Thoracic aorta (tissue), 2 donors: ENCODE measurements around the gene TOMM5. TPM values are rescaled to one million over a fixed set of nuclear protein-coding genes. Genes with fewer than 3 reads are reported as not detected.

Experiments
- ATAC-seq: fragments of 150-250 bp; one replicate; pipeline ENCODE4 v1.8.0; 2017; ENCODE audit warnings: low read depth; ENCODE audit not compliant: insufficient number of reproducible peaks, low FRiP score
- DNase-seq: peaks from one replicate; pipeline ENCODE4 v3.0.0-alpha.2; 2020; ENCODE audit warnings: low spot score
- H3K27ac ChIP-seq, 2 donors: fragments of 200-600 bp; sonication (generic); 1 replicate in 1 of 2; 2 replicates in 1 of 2; pipeline ENCODE4 v1.5.1; 2016; ENCODE audit warnings: mild to moderate bottlenecking in 2 of 2, moderate library complexity in 2 of 2
- H3K27me3 ChIP-seq: fragments of 200-600 bp; sonication (generic); replicated peaks from 2 replicates; pipeline ENCODE4 v1.6.0; 2016; ENCODE audit warnings: mild to moderate bottlenecking; ENCODE audit not compliant: insufficient read depth
- H3K36me3 ChIP-seq: fragments of 200-600 bp; sonication (generic); one replicate; pipeline ENCODE4 v1.5.1; 2016
- H3K4me1 ChIP-seq, 2 donors: fragments of 200-600 bp; sonication (generic); 1 replicate in 1 of 2; 2 replicates in 1 of 2; pipeline versions ENCODE4 v1.5.1 to v1.6.0; 2016; ENCODE audit warnings: low read depth in 2 of 2, mild to moderate bottlenecking in 1 of 2; ENCODE audit not compliant: control insufficient read depth in 1 of 2
- H3K4me3 ChIP-seq: fragments of 200-600 bp; sonication (generic); 2 replicates; pipeline ENCODE4 v1.5.1; 2016; ENCODE audit warnings: mild to moderate bottlenecking
- H3K9me3 ChIP-seq: fragments of 200-600 bp; sonication (generic); 2 replicates; pipeline ENCODE4 v1.5.1; 2016
- total RNA-seq, 2 donors: library from RNA; depleted of rRNA; stranded (reverse); fragments of >200 nt; gene quantifications; one replicate each; pipeline versions ENCODE4 v1.1.0 to v1.2.3, GENCODE V29; 2016
- TF ChIP-seq, protein P1 (sequence below): fragments of 200-600 bp; sonication (generic); IDR thresholded peaks from one replicate; pipeline ENCODE4 v1.5.1; 2019; ENCODE audit warnings: antibody characterized with exemption

TOMM5 gene
- total RNA-seq, 2 donors from 2014 or later, result 48.3 to 78.7 TPM

DNA sequence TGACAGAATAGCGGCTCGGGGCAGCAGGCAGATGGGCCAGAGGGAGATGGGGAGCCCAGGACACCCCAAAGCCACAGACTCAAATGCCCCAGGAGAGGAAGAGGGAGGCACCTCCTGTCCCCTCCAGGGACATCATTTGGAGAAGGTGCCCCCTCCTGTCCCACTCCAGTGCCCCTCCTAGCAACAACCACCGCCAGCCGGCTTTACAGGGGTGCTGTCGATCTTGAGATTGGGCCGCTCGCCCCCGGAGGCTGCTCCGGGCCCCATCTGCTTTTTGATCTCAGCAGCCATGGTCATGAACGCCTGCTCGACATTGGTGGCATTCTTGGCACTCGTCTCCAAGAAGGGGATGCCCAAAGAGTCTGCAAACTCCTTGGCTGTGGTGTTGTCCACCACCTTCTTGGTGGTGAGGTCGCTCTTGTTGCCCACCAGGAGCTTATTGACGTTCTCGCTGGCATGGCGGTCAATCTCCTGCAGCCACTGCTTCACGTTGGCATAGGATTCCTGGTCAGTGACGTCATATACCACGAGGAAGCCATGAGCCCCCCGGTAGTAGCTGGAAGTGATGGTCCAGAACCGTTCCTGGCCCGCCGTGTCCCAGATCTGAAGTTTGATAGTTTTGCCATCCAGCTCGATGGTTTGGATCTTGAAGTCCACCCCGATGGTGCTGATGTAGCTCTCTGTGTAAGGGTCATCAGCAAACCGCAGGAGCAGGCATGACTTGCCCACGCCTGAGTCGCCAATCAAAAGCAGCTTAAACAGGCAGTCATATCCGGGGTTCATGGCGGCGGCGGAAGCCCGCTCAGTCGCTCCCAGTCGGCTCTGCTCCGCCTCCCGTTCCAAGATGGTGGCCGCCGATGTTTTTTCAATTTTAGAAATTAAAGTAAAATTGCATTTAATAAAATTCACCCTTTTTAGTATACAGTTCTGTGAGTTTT lies 44.4 kb upstream of the TOMM5 start:
- H3K4me1 ChIP-seq, result no peaks in the 10 kb centered on the region
- H3K9me3 ChIP-seq, result no peaks in the 10 kb centered on the region
- TF ChIP-seq, protein P1, sequence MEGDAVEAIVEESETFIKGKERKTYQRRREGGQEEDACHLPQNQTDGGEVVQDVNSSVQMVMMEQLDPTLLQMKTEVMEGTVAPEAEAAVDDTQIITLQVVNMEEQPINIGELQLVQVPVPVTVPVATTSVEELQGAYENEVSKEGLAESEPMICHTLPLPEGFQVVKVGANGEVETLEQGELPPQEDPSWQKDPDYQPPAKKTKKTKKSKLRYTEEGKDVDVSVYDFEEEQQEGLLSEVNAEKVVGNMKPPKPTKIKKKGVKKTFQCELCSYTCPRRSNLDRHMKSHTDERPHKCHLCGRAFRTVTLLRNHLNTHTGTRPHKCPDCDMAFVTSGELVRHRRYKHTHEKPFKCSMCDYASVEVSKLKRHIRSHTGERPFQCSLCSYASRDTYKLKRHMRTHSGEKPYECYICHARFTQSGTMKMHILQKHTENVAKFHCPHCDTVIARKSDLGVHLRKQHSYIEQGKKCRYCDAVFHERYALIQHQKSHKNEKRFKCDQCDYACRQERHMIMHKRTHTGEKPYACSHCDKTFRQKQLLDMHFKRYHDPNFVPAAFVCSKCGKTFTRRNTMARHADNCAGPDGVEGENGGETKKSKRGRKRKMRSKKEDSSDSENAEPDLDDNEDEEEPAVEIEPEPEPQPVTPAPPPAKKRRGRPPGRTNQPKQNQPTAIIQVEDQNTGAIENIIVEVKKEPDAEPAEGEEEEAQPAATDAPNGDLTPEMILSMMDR, result no peak
- H3K27me3 ChIP-seq, result no peaks in the 10 kb centered on the region
- ATAC-seq, result no peak
- H3K36me3 ChIP-seq, result no peaks in the 10 kb centered on the region
- H3K4me3 ChIP-seq, result no peak overlapping the region
- no peak for DNase-seq
- H3K27ac ChIP-seq, result no peak overlapping the region

GRCh38 chr9:37635808-37636207 lies 43.4 kb upstream of the TOMM5 start:
- H3K27me3 ChIP-seq, result no peaks in the 10 kb centered on the region
- no peaks in the 10 kb centered on the region for H3K36me3 ChIP-seq
- H3K9me3 ChIP-seq, result no peaks in the 10 kb centered on the region
- DNase-seq (no peak), ATAC-seq (no peak)
- H3K4me1 ChIP-seq, result no peaks in the 10 kb centered on the region
- TF ChIP-seq, protein P1, result no peak
- no peak overlapping the region for H3K27ac ChIP-seq
- H3K4me3 ChIP-seq, result no peak overlapping the region

- Histone ChIP-seq H3K36me3 (no peaks in the 10 kb centered on the region), H3K27me3 (no peaks in the 10 kb centered on the region), H3K9me3 (no peaks in the 10 kb centered on the region), H3K4me3 (no peak overlapping the region), H3K27ac (no peak overlapping the region), H3K4me1 (no peaks in the 10 kb centered on the region)
- no peak for DNase-seq
- TF ChIP-seq, protein P1, result no peak
- no peak for ATAC-seq
Measured at GRCh38 chr9:37632479-37632878, 40.1 kb upstream of the TOMM5 start.

DNA sequence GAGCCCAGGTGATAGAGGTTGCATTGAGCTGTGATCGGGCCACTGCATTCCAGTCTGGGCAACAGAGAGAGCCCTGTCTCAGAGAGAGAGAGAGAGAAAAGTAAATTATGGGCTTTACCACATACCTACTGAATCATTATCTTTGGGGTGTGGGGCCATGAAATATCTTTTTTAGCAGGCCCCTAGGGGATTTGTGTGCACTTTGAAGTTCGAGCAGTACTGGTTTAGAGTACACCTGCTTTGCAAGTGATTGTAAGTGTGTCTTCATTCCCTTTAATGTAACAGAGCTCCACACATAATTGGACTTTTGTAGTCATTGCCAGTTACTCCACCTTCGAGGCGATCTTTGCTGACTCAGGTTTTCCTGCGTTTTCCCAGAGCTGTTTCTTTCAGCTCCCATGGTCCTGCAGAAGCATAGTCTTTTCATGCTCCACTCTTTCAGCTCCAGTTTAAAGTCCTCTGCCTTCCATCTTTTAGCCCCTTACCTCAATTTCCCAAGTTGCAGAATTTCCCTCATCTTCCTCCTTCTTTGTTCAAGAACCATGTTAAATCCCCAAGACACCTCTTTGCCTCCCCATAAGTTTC lies 34.4 kb upstream of the TOMM5 start:
- no peak for ATAC-seq
- Histone ChIP-seq H3K4me1 (no peaks in the 10 kb centered on the region), H3K27ac (no peak overlapping the region), H3K4me3 (no peak overlapping the region), H3K9me3 (no peaks in the 10 kb centered on the region), H3K27me3 (no peaks in the 10 kb centered on the region), H3K36me3 (no peaks in the 10 kb centered on the region)
- TF ChIP-seq, protein P1, result no peak
- DNase-seq, result no peak

GRCh38 chr9:37625758-37626147 lies 33.4 kb upstream of the TOMM5 start:
- Histone ChIP-seq H3K4me1 (no peaks in the 10 kb centered on the region), H3K9me3 (no peaks in the 10 kb centered on the region), H3K27ac (no peak overlapping the region), H3K27me3 (no peaks in the 10 kb centered on the region), H3K36me3 (no peaks in the 10 kb centered on the region), H3K4me3 (no peak overlapping the region)
- TF ChIP-seq, protein P1, result no peak
- DNase-seq (no peak), ATAC-seq (no peak)
